OCI-LY1 (cell line): ENCODE results near the gene TANC2.

Source experiments
- CTCF ChIP-seq: fragments of 200-600 bp; sonication (generic), shearing (Covaris generic); IDR thresholded peaks from 2 replicates; pipeline ENCODE4 v1.5.1; 2017; ENCODE audit warnings: mild to moderate bottlenecking, antibody characterized with exemption, low read length, moderate library complexity, mixed read lengths
- EZH2 ChIP-seq: fragments of 200-600 bp; sonication (generic), shearing (Covaris generic); IDR thresholded peaks from 2 replicates; pipeline ENCODE4 v1.8.0; 2017; ENCODE audit warnings: borderline replicate concordance, mixed run types, mild to moderate bottlenecking, antibody characterized with exemption, low read length, moderate library complexity, mixed read lengths

DNA sequence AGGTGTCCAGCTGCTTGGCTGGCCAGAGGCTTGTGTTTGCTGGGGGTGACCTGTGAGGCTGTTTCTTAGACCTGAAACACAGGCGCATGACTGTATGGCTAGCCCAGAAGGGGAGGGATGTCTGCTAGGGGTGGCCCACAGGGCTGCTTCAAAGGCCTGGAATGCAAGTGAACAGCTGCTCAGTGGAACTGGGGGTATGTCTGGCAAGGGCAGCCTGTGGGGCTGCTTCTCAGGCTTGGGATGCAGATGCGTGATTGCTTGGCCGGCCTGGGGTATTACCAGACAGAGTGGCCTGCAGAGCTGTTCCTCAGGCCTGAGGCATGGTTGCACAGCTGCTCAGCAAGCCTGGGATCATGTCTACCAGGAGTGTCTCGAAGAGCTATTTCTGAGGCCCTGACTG, 20.5 kb downstream of the TANC2 start:
- TF ChIP-seq CTCF (no peak), EZH2 (no peak)
